Measurements from ENCODE around the gene ZNF407. TPM values are rescaled to one million over a fixed set of nuclear protein-coding genes. Genes with fewer than 3 reads are reported as not detected.

ZNF407 gene
- total RNA-seq, 1 experiment from 2014 or later: 7.6 TPM

DNA sequence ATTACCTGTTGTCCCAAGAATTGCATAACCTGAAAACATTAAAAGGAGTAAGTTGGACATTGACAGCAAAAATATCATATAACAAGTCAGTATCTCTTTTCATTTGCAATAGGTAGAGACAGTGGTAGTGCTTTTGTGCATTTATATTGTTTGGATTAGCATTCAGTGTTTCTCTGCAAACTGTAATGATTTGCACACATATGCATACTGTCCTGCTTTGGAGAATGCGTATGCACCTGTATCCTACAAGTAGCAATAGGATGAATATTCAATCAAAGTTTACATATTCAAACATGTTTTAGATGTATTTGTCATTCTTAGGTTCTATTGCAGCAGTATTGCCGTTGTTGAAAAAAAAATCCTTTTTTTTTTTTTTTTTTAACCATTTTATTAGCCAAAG lies 201.9 kb downstream of the ZNF407 start:
- H3K4me2 ChIP-seq (ENCODE audit: low read length): no peak overlapping the region
- H3K79me2 ChIP-seq (ENCODE audit: insufficient read depth, low read length): no peaks in the 10 kb centered on the region
- H4K20me1 ChIP-seq (ENCODE audit: insufficient read depth): no peaks in the 10 kb centered on the region
- ATAC-seq (no peak), DNase-seq (ENCODE audit: low read depth, low spot score) (no peak)
- peaks cover 20 to 21% of the 10 kb centered on the region in 2 experiments for H3K4me1 ChIP-seq (ENCODE audit: control insufficient read depth in 1 of 2, insufficient read depth in 2 of 2, low read length in 2 of 2)
- no peak overlapping the region for H3K9ac ChIP-seq (ENCODE audit: low read length)
- no peaks in the 10 kb centered on the region for H3K9me2 ChIP-seq (ENCODE audit: insufficient read depth)
- H3K4me3 ChIP-seq (replicated peaks in 1 of 2; ENCODE audit: low read depth in 1 of 2, low read length in 2 of 2): no peak overlapping the region
- H3K9me3 ChIP-seq (ENCODE audit: control insufficient read depth in 1 of 2, insufficient read depth in 1 of 2, low read depth in 1 of 2, low read length in 2 of 2): no peaks in the 10 kb centered on the region
- H3K36me3 ChIP-seq (ENCODE audit: control insufficient read depth in 1 of 2, insufficient read depth in 2 of 2, low read length in 2 of 2): no peaks in the 10 kb centered on the region
- H3K27ac ChIP-seq (ENCODE audit: low read depth, low read length): no peak overlapping the region
- CTCF ChIA-PET: no interaction called here
- RAD21 ChIA-PET (ENCODE audit: low non-redundant PET in 1 of 2, low total read pairs in 2 of 2, uncharacterized antibody in 2 of 2, unreplicated experiment in 2 of 2): no interaction called here
- no peaks in the 10 kb centered on the region for H3K27me3 ChIP-seq (ENCODE audit: insufficient read depth, low read length)
- POLR2A ChIA-PET: no interaction called here
- H2AFZ ChIP-seq (ENCODE audit: low read depth, low read length, poor library complexity, severe bottlenecking): no peak overlapping the region
- no peak for TF ChIP-seq POLR2AphosphoS5 (IDR thresholded peaks at IDR 0.05; ENCODE audit: low read depth, low read length)
- TF ChIP-seq SIN3A (IDR thresholded peaks at IDR 0.05; ENCODE audit: low read depth): no peak
- TF ChIP-seq REST (IDR thresholded peaks at IDR 0.05; ENCODE audit: low read depth): no peak
- TF ChIP-seq FOSL1 (IDR thresholded peaks at IDR 0.05; ENCODE audit: low read depth): no peak
- no peak for TF ChIP-seq EZH2 (IDR thresholded peaks at IDR 0.05)
- TF ChIP-seq SP1 (IDR thresholded peaks at IDR 0.05; ENCODE audit: low read depth): no peak
- TF ChIP-seq, protein P1, sequence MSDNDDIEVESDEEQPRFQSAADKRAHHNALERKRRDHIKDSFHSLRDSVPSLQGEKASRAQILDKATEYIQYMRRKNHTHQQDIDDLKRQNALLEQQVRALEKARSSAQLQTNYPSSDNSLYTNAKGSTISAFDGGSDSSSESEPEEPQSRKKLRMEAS (IDR thresholded peaks at IDR 0.05): no peak
- no peak for TF ChIP-seq TCF7L2 (IDR thresholded peaks at IDR 0.05; ENCODE audit: borderline replicate concordance, extremely low read depth, insufficient read depth, insufficient read length)
- no peak for TF ChIP-seq POLR2A (IDR thresholded peaks at IDR 0.05; ENCODE audit: borderline replicate concordance, extremely low read depth, insufficient read depth, insufficient read length)
- TF ChIP-seq ELF1 (IDR thresholded peaks at IDR 0.05; ENCODE audit: borderline replicate concordance, low read depth): no peak
- no peak for TF ChIP-seq SRF (IDR thresholded peaks at IDR 0.05; ENCODE audit: low read depth)
- TF ChIP-seq, protein P2, sequence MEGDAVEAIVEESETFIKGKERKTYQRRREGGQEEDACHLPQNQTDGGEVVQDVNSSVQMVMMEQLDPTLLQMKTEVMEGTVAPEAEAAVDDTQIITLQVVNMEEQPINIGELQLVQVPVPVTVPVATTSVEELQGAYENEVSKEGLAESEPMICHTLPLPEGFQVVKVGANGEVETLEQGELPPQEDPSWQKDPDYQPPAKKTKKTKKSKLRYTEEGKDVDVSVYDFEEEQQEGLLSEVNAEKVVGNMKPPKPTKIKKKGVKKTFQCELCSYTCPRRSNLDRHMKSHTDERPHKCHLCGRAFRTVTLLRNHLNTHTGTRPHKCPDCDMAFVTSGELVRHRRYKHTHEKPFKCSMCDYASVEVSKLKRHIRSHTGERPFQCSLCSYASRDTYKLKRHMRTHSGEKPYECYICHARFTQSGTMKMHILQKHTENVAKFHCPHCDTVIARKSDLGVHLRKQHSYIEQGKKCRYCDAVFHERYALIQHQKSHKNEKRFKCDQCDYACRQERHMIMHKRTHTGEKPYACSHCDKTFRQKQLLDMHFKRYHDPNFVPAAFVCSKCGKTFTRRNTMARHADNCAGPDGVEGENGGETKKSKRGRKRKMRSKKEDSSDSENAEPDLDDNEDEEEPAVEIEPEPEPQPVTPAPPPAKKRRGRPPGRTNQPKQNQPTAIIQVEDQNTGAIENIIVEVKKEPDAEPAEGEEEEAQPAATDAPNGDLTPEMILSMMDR (IDR thresholded peaks at IDR 0.05 in 2 of 3, conservative IDR thresholded peaks at IDR 0.05 in 1 of 3; ENCODE audit: borderline replicate concordance in 1 of 3, insufficient read depth in 1 of 3, low read depth in 2 of 3, low read length in 2 of 3): no peak
- BruUV-seq (replicated peaks): no TSS peak
- intact Hi-C loops (cut with micrococcal nuclease): no loop called here
